Measurements from ENCODE around the gene COL7A1.
"Not testable (repeated sequence)": the region's sequence is repeated elsewhere in the genome, so short reads cannot be mapped to it uniquely, and the experiment has no call there.

COL7A1 gene

GRCh38 chr3:48558493-48559134, 36.5 kb downstream of the COL7A1 start:
- Histone ChIP-seq H3K9me3 (ENCODE audit: insufficient read depth, low read depth, low read length) (no peaks in the 10 kb centered on the region), H3K9ac (ENCODE audit: low read depth, low read length) (no peak overlapping the region), H3K27me3 (ENCODE audit: insufficient read depth, low read length) (no peaks in the 10 kb centered on the region), H3K36me3 (ENCODE audit: insufficient read depth, low read depth, low read length) (0 out of 2 replicates have a peak, but pooled peaks cover 4% of the 10 kb centered on the region), H3K27ac (ENCODE audit: low read length) (no peak overlapping the region), H3K4me3 (ENCODE audit: low read length) (no peak overlapping the region), H3K4me1 (ENCODE audit: insufficient read depth, low read length) (peaks cover 9% of the 10 kb centered on the region)

GRCh38 chr3:48556796-48557626, 38.1 kb downstream of the COL7A1 start, which contains the start of gene PFKFB4:
Gene PFKFB4 (minus strand): TSS chr3:48556803. CDS start chr3:48556777, 26 bp downstream.
- no peaks in the 10 kb centered on the region for H3K27me3 ChIP-seq (ENCODE audit: insufficient read depth, low read length)
- H3K4me3 ChIP-seq (ENCODE audit: low read length), result peak within 1 kb of the TSS; percentile 88
- no peaks in the 10 kb centered on the region for H3K9me3 ChIP-seq (ENCODE audit: insufficient read depth, low read depth, low read length)
- H3K27ac ChIP-seq (ENCODE audit: low read length), result peak within 1 kb of the TSS; percentile 84
- H3K36me3 ChIP-seq (ENCODE audit: insufficient read depth, low read depth, low read length), result 0 out of 2 replicates have a peak, but pooled peaks cover 4% of the 10 kb centered on the region
- H3K4me1 ChIP-seq (ENCODE audit: insufficient read depth, low read length), result peaks cover 3% of the 10 kb centered on the region
- H3K9ac ChIP-seq (ENCODE audit: low read depth, low read length), result peak within 1 kb of the TSS; percentile 91

GRCh38 chr3:48555949-48556795, 39.0 kb downstream of the COL7A1 start:
- Histone ChIP-seq H3K36me3 (ENCODE audit: insufficient read depth, low read depth, low read length) (0 out of 2 replicates have a peak, but pooled peaks cover 4% of the 10 kb centered on the region), H3K9ac (ENCODE audit: low read depth, low read length) (peak overlapping the region; percentile 51; the same call in 1 of the 2 replicates), H3K27me3 (ENCODE audit: insufficient read depth, low read length) (no peaks in the 10 kb centered on the region), H3K4me1 (ENCODE audit: insufficient read depth, low read length) (peaks cover 3% of the 10 kb centered on the region), H3K27ac (ENCODE audit: low read length) (peak overlapping the region; percentile 25), H3K9me3 (ENCODE audit: insufficient read depth, low read depth, low read length) (no peaks in the 10 kb centered on the region), H3K4me3 (ENCODE audit: low read length) (peak overlapping the region; percentile 88)

- H3K27ac ChIP-seq (ENCODE audit: low read length), result no peak overlapping the region
- H3K4me1 ChIP-seq (ENCODE audit: insufficient read depth, low read length), result peaks cover 3% of the 10 kb centered on the region; the same call in 1 of the 2 replicates
- peak overlapping the region; percentile 51; the same call in 1 of the 2 replicates for H3K9ac ChIP-seq (ENCODE audit: low read depth, low read length)
- no peaks in the 10 kb centered on the region for H3K27me3 ChIP-seq (ENCODE audit: insufficient read depth, low read length)
- peak overlapping the region; percentile 88 for H3K4me3 ChIP-seq (ENCODE audit: low read length)
- H3K9me3 ChIP-seq (ENCODE audit: insufficient read depth, low read depth, low read length), result no peaks in the 10 kb centered on the region
- H3K36me3 ChIP-seq (ENCODE audit: insufficient read depth, low read depth, low read length), result 0 out of 2 replicates have a peak, but pooled peaks cover 4% of the 10 kb centered on the region
Measured at GRCh38 chr3:48555231-48555948, 39.7 kb downstream of the COL7A1 start.

GRCh38 chr3:48553886-48554845, 41.0 kb downstream of the COL7A1 start:
- Histone ChIP-seq H3K4me3 (ENCODE audit: low read length) (no peak overlapping the region), H3K9ac (ENCODE audit: low read depth, low read length) (no peak overlapping the region), H3K27ac (ENCODE audit: low read length) (no peak overlapping the region), H3K36me3 (ENCODE audit: insufficient read depth, low read depth, low read length) (0 out of 2 replicates have a peak, but pooled peaks cover 4% of the 10 kb centered on the region), H3K27me3 (ENCODE audit: insufficient read depth, low read length) (no peaks in the 10 kb centered on the region), H3K4me1 (ENCODE audit: insufficient read depth, low read length) (peaks cover 3% of the 10 kb centered on the region; the same call in 1 of the 2 replicates), H3K9me3 (ENCODE audit: insufficient read depth, low read depth, low read length) (no peaks in the 10 kb centered on the region)

GRCh38 chr3:48553361-48553760, 41.8 kb downstream of the COL7A1 start:
- no peaks in the 10 kb centered on the region for H3K9me3 ChIP-seq (ENCODE audit: insufficient read depth, low read depth, low read length)
- H3K36me3 ChIP-seq (ENCODE audit: insufficient read depth, low read depth, low read length), result 0 out of 2 replicates have a peak, but pooled peaks cover 4% of the 10 kb centered on the region
- H3K4me1 ChIP-seq (ENCODE audit: insufficient read depth, low read length), result peaks cover 3% of the 10 kb centered on the region; the same call in 1 of the 2 replicates
- H3K27me3 ChIP-seq (ENCODE audit: insufficient read depth, low read length), result no peaks in the 10 kb centered on the region
- no peak overlapping the region for H3K27ac ChIP-seq (ENCODE audit: low read length)
- H3K9ac ChIP-seq (ENCODE audit: low read depth, low read length), result no peak overlapping the region
- H3K4me3 ChIP-seq (ENCODE audit: low read length), result no peak overlapping the region

- H3K4me3 ChIP-seq (ENCODE audit: low read length), result no peak overlapping the region
- peaks cover 3% of the 10 kb centered on the region; the same call in 1 of the 2 replicates for H3K4me1 ChIP-seq (ENCODE audit: insufficient read depth, low read length)
- H3K27me3 ChIP-seq (ENCODE audit: insufficient read depth, low read length), result no peaks in the 10 kb centered on the region
- H3K27ac ChIP-seq (ENCODE audit: low read length), result no peak overlapping the region
- H3K9ac ChIP-seq (ENCODE audit: low read depth, low read length), result peak overlapping the region; percentile 31; the same call in 1 of the 2 replicates
- no peaks in the 10 kb centered on the region for H3K9me3 ChIP-seq (ENCODE audit: insufficient read depth, low read depth, low read length)
- peaks cover 11% of the 10 kb centered on the region; the same call in 1 of the 2 replicates for H3K36me3 ChIP-seq (ENCODE audit: insufficient read depth, low read depth, low read length)
Measured at GRCh38 chr3:48552111-48552951, 42.8 kb downstream of the COL7A1 start.

- H3K4me3 ChIP-seq (ENCODE audit: low read length); H3K9me3 ChIP-seq (ENCODE audit: insufficient read depth, low read depth, low read length); H3K27me3 ChIP-seq (ENCODE audit: insufficient read depth, low read length); H3K9ac ChIP-seq (ENCODE audit: low read depth, low read length); H3K4me1 ChIP-seq (ENCODE audit: insufficient read depth, low read length); H3K27ac ChIP-seq (ENCODE audit: low read length): not testable (repeated sequence)
- H3K36me3 ChIP-seq (ENCODE audit: insufficient read depth, low read depth, low read length), result peaks cover 18% of the 10 kb centered on the region
Measured at GRCh38 chr3:48551651-48552050, 43.5 kb downstream of the COL7A1 start.

- no peaks in the 10 kb centered on the region for H3K4me1 ChIP-seq (ENCODE audit: insufficient read depth, low read length)
- no peaks in the 10 kb centered on the region for H3K27me3 ChIP-seq (ENCODE audit: insufficient read depth, low read length)
- peak overlapping the region; percentile 28 for H3K27ac ChIP-seq (ENCODE audit: low read length)
- no peak overlapping the region for H3K4me3 ChIP-seq (ENCODE audit: low read length)
- no peaks in the 10 kb centered on the region for H3K9me3 ChIP-seq (ENCODE audit: insufficient read depth, low read depth, low read length)
- H3K36me3 ChIP-seq (ENCODE audit: insufficient read depth, low read depth, low read length), result peaks cover 22% of the 10 kb centered on the region
- H3K9ac ChIP-seq (ENCODE audit: low read depth, low read length), result no peak overlapping the region
Measured at GRCh38 chr3:48548729-48549705, 46.1 kb downstream of the COL7A1 start.
